ENCODE results near the gene CTNNA1.
"Not testable (repeated sequence)": the region's sequence is repeated elsewhere in the genome, so short reads cannot be mapped to it uniquely, and the experiment has no call there.

CTNNA1 gene

DNA sequence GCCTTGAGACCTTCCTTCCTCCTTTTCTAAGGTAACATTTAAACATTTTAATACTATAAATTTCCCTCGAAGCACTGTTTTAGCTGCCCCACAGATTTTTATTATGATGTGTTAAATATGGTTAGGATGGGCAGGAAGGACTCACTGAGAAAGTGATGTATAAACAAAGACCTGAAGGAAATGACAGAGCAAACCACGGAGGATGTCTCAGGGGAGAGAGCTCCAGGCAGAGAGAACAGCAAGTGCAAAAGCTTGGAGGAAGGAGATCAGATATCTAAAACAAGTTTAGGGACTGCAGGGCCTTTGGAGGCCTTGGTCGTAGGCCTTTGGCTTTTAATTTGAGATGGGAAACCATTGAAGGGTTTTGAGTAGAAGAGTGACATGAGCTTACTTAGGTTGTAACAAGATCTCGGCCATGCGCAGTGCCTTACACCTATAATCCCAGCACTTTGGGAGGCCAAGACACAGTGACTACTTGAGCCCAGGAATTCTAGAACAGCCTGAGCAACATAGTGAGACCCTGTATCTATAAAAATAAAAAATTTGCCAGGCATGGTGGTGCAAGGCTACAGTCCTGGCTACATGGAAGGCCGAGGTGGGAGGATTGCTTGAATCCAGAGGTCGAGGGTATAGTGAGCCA lies 157.4 kb downstream of the CTNNA1 start:
- DNase-seq = no peak

DNA sequence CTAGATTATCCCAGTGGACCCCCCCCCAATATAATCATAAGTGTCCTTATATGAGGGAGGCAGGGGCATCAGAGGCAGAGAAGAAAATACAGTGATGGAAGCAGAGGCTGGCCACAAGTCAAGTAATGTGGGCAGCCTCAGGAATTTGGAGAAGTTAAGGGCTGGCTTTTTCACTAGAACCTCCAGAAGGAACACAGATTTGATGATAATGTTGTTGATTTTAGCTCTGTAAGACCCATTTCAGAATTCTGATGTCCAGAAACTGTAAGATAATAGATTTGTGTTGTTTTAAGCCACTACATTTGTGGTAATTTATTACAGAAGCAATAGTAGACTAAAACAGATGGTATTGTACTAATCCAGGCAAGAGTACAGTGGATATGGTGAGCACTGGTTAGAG lies 158.2 kb downstream of the CTNNA1 start:
- DNase-seq = no peak

DNA sequence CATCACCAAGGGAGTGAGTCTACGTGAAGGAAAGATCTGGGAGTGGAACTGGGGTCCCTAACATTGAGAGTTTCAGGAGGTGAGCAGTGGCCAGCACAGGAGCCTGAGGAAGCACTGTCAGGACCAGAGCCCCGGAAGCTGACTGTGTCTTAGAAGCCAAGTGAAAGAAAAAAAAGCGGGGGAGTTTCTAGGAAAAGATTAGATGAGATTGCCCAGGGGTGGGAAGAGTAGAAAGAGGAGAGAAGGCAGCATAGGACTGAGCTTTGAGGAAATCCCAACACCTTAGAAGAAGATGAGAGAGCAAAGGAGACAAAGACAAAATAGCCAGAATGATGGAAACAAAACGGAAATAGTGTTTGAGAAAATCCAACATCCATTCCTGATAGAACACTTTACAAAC lies 158.9 kb downstream of the CTNNA1 start:
- DNase-seq = no peak

DNA sequence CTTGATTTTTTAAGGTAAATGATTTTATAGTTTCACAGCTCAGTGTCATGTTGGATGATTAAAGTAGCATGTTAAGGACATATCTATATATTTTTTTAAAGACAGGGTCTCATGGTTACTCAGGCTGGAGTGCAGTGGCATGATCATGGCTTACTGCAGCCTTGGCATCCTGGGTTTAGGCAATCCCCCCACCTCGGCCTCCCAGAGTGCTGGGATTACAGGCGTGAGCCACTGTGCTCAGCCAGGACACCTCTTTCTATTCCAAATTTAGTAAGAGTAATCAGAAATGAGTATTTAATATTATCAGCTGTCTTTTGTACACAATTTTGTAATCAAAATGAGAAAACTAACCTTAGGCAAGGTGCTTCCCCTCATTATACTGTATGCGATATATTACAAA lies 160.5 kb downstream of the CTNNA1 start:
- DNase-seq = no peak

DNA sequence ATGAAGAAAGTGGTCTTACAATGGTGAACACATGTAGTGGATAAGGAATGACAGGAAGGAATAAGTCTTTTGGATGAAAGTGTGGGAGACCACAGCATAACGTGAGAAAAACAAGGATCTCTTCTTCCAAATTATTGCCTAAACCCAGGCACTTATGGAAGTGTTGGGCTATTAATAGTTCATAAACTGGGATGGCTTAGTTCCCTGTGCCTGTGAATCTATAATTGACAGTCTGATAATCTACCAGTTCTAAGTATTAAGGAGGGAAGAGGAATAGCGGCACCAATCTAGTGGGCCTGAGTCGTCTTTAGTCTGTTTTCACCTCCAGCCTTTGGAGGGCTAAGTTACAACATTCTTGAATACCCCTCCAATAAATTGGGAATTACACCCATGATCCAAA lies 161.1 kb downstream of the CTNNA1 start:
- no peak for DNase-seq

DNA sequence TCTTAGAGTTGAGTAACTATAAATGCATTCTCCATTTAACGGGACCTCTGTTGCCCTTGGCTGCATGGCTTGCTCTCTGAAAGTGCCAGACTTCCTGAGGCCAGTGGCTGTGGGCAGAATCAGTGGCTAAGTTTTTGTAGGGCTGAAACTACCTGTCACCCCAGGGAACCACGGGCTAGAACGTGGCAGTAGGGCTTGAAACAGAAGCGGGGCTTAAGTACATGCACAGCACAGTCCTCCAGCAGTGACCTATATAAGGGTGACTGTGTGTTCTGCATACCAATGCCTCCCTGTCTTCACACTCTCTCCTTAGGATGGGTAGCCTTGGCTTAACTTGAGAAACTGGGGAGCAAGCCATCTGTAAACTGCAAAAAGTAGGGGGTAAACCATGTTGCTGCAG lies 165.5 kb downstream of the CTNNA1 start:
- no peak for DNase-seq

DNA sequence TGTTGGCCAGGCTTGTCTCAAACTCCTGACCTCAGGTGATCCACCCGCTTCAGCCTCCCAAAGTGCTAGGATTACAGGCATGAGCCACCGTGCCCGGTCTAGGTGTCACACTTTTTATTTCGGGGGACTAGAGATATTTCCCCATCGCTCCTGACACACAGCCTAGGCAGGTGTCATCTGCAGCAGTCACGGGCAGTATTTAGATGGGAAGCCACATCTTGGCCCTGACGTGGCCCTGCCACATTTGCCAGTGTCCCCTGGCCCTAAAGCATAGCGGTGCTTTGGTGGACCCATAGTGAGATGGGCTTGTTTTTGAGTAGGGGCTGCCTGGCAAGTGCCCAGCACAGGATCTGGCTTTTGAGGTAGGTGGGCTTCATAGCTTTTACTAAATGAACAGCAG lies 167.0 kb downstream of the CTNNA1 start:
- DNase-seq = no peak

DNA sequence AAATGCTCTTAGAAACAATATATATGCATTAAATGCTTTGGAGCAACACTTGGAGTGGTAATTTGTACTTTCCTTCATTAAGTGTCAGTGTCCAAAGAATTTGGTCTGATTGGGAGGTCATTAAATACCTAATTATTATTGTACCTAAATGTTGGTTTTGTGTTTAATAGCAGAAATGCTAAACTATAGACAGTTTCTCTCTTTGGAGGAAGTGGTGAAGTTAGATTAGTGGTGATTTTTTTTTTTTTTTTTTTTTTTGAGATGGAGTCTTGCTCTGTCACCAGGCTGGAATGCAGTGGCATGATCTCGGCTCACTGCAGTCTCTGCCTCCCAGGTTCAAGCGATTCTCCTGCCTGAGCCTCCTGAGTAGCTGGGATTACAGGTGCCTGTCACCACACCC lies 168.1 kb downstream of the CTNNA1 start:
- not testable (repeated sequence) for DNase-seq

DNA sequence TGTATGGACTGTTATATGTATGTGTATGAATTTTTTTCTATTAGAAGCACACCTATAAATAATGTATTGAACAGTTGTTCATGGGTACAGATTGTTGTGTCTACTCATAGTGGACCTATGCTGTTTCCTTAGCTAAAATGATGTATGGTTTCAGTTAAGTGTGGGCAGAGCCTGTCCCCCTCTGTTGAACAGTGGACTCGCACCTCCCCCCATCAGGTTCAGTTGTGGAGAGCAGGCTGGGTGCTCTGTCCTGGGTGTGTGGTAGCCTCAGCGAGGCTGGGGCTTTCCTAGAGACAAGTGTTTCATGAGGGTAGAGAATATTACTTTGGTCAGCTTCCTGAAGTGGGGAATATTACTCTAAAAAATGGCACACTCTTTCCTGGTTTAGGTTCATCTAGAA lies 169.3 kb downstream of the CTNNA1 start:
- no peak for DNase-seq

DNA sequence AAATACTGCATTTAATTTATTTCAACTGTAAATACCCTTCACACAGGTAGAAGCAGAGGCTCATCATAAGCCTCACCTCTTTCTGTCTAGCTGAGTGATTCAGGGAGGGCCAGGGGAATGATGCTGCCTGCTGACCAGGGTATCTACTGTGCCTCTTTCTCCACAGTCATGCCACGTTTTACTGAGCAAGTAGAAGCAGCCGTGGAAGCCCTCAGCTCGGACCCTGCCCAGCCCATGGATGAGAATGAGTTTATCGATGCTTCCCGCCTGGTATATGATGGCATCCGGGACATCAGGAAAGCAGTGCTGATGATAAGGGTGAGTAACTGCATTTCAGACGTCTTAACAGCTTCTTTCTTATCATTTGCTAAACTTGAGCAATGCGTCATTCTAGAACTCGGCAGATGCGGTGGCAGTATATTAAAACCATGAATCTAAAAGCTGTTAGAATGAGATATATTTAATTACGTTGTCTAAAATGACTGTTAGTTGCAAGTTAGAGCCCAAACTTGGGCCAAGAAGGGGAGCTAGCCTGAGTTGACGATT lies 171.9 kb downstream of the CTNNA1 start:
- no peak for DNase-seq

DNA sequence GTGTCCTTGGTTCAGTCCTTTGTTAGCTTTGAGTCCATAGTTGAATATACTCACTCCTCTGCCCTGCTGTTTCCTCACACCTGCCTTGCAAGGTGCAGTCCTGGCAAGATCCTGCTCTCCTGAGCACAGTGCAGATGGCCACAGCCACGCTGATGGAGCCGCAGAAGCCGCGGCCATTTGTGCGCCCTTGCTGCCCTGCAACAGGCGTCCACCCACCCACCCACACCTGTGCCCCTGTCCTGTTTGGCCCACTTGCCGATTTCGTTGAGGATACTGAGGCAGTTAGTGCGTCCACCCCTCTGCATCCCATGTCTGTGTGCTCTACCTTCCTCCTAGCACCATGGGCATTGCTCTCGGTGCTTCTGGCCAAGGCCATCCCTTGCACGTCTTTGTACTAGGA lies 173.0 kb downstream of the CTNNA1 start:
- DNase-seq = no peak

DNA sequence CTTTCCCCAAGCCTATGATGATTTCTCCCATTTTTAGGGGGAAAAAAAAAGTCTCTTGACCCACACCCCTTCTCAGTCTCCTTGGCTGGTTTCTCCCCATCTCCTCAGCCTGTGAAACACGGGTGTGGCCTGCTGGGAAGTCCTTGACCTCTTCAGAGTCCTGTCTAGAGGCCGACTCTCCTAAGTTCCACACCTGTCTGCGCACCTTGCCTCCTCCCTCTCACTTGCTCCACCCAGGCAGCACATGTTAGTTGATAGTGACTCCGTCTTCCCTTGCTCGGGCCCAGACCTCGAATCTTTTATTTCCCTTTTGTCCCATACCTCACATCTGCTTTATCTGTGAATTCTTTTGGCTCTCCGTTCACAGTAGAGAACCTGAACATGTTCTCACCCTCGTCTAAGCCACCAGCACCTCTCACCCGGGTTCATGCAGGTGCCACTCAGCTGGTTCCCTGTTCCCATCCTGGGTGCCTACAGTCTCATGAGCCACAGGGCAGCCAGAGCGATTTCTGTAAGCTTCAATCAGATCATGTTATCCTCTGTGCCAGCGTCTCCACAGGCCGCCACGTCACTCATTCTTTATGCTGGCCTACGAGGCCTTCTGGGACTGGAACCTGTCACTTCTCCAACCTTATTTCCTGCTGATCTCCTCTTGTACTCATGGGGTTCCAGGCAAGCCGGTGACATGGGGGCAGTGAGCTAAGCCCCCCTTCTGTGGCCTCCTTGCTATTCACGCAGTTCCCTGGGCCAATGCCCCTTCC lies 173.6 kb downstream of the CTNNA1 start:
- no peak for DNase-seq

DNA sequence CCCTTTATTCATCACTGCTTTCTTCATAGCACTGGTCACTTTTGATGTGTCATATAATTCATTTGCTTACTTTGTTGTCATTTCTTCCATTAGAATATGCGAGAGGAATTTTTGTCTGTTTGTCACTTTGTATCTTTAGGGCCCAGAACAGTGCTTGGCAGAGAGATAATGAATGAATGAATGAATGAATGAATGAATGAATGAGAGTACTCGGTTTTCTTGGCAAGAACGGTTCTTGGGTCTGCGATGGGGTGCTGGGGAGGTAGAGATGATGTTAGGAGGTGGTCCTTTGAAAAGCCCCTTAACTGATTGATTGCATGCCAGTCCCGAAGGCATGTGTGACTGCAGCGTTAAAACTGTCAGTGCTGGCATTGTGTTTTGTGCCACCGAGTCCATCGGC lies 174.3 kb downstream of the CTNNA1 start:
- no peak for DNase-seq

DNA sequence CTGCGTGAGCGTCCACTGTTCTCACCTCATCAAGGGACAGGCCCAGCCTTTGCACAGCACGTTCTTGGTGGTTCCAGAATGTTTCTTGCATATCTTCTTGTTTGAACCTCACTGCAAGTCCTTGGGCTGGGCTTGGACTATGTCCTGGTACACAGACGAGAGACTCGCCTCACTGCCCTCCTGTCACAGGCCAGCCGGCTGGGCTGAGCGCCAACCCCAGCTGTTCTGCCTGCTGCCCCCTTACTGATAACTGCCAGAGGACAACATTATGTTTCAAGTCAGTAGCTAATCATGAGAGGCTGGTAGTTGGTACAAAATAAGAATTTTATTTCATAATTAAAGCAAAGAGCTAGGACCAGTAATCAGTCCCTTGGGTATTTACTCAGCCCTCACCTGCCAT lies 174.8 kb downstream of the CTNNA1 start:
- no peak for DNase-seq

DNA sequence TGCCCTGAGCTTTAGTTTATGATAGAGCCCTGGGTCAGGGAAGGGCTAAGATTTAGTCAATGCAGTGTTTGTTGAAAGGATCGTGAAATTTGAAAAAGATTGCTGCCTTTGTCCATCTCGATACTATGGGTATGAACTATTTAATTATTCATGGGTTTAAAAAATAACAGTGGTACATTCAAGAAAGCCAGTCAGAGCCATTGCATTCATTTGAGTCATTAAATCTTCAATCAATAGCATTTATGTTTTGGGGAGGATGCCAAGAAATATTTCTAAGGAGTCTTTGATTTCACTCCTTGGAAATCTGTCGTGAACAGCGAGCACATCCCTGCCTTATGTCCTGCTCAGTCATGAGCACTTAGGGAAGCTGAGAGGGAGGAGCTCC lies 176.3 kb downstream of the CTNNA1 start:
- DNase-seq = no peak

DNA sequence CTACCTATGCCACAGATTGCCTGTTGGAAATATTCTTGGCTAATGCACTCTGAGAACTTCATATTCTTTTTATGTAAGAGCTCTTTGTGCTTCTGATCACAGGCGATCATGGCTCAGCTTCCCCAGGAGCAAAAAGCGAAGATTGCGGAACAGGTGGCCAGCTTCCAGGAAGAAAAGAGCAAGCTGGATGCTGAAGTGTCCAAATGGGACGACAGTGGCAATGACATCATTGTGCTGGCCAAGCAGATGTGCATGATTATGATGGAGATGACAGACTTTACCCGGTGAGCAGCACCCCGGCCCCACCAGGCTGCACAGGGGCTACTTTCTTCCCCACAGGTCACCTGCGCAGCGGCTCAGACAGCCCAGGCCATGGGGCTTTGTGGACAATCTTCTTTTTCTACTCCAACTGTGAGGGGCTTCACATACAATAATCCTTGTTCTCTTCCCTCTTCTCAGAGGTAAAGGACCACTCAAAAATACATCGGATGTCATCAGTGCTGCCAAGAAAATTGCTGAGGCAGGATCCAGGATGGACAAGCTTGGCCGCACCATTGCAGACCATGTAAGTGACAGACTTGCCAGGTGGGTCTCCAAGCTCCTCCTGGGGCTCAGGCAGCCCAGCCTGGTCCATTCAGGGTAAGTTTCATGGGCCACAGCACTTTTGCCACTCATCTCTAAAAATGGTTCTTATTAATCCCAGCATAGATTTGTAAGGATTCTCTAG lies 177.3 kb downstream of the CTNNA1 start:
- no peak for DNase-seq

DNA sequence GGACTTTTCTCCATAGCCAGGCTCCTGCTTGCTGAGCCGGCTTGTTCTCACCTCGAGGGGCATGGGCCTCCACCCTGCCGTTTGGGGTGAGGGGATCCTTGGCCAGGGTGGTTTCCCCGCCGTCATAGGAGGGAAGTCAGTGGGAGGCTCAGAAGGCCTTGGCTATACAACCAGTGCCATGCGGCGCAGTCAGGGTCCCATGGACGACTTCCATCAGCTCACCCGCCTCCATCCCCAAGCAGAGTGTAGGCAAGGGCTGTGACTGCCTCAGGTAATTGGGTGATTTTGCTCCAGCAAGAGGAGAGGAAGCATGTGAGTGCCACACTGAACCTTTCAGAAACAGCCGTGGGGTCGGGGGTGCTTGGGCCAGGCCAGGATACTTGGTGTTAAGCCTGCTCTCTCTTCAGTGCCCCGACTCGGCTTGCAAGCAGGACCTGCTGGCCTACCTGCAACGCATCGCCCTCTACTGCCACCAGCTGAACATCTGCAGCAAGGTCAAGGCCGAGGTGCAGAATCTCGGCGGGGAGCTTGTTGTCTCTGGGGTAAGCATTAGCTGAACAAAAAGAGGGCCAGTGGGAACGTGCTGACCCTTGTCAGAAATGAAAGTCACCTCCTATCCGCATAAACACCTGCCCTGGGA lies 179.1 kb downstream of the CTNNA1 start:
- no peak for DNase-seq

DNA sequence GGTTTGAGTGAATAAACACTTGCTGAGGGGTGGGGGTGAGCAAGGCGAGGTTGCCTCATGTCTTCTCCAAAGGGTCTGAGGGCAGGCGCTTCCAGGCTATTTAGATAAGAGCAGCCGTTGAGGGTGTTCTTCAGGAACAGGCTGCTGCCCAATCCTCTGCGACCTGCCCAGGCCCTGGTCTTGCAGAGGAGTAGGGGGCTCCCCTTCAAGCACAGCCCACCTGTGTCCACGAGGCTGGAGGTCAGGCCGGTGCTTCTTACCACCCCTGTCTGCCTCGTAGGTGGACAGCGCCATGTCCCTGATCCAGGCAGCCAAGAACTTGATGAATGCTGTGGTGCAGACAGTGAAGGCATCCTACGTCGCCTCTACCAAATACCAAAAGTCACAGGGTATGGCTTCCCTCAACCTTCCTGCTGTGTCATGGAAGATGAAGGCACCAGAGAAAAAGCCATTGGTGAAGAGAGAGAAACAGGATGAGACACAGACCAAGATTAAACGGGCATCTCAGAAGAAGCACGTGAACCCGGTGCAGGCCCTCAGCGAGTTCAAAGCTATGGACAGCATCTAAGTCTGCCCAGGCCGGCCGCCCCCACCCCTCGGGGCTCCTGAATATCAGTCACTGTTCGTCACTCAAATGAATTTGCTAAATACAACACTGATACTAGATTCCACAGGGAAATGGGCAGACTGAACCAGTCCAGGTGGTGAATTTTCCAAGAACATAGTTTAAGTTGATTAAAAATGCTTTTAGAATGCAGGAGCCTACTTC lies 180.5 kb downstream of the CTNNA1 start:
- DNase-seq = no peak

DNA sequence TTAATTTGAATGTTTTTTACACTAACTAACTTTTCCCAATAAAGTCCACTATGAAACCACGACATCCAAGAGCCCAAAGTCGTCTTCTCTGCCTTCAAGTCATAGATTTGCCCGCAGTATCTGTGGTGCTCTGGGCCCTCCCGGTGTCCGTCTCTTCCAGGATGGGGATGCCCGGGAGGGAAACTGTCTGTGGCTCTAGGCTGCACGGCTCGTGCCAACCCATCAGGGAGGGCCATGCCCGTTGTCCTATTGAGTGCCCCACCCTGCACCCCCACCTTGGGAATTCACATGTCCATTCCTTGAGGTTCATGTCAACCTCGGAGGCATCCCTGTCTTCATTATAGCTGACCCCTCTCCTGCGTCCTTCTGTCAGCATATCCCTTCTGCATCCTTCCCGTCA lies 181.7 kb downstream of the CTNNA1 start:
- DNase-seq = no peak

DNA sequence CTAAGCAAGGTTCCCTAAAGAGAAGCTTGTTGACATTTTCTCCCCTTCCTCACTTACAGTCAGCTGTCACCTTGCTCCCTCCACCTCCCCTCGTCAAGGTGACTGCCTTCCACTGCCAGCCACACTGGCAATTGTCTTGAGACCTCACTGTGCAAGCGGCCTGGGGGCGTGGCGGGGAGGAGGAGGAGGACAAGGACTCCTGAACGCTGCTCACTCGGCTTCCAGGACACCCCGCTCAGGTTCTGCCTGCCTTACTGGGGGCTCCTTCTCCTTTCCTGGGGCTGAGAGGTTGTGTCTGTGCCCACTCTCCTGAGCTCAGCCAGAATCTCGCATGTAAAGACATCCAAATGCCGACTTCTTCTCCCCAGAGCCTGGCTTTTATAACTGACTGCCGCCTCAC lies 182.2 kb downstream of the CTNNA1 start:
- no peak for DNase-seq

DNA sequence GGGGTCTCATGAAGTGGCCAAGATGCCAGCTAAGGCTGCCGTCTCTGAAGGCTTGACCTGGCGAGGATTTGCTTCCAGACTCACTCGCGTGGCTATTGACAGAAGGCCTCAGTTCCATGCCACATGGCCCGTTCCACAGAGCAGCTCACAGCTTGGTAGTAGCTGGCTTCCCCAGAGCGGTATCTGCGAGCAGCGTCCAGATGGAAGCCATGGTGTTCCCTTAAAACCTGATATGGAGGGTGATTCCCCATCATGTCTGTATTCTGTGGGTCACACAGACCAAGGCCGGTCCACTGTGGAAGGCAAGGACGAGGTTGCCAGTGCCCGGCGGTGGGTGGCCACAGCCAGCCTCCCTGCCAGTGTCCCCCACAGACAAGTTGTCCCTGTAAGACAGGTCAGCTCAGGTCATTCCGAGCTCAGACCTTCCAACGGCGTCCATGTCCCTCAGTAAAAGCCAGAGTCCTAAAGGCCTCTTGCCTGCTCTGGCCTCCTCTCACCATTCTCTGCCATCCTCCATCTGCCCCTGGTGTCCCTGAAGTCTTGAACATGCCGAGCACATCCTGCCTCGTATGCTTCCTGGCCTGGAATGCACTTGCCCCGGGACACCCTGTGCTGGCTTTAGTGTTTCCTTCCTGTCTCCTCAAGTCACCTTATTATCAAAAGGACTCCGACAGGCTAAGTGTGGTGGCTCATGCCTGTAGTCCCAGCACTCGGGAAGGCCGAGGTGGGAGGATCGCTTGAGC lies 183.2 kb downstream of the CTNNA1 start:
- no peak for DNase-seq

DNA sequence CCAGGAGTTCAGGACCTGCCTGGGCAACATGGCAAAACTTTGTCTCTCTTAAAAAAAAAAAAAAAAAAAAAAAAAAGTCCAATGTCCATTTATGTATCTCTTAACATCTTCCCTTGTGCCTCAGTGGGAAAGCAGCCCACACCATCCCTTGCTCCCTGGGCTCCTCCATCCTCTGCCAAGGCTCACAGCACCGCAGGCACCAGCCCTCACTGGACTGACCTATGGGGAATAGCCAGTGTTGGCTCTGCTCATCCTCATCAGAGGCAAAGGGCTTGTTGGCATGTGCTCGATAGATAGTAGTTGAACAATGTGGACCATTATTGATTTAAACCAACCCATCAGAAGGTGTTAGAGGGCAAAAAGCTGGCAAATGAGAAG lies 183.7 kb downstream of the CTNNA1 start:
- DNase-seq = no peak
